Measurements from ENCODE around the gene IGFN1.

- no peak for TF ChIP-seq CTCF (IDR thresholded peaks at IDR 0.05)
- TF ChIP-seq POLR2A (IDR thresholded peaks at IDR 0.05), result no peak
Observed at GRCh38 chr1:201185527-201186128, 5.0 kb upstream of the IGFN1 start.

Data from esophagus squamous epithelium (tissue), 4 donors.